OCI-LY7 (cell line): ENCODE data around the gene TOM1L2. TPM values are rescaled to one million over a fixed set of nuclear protein-coding genes. Genes with fewer than 3 reads are reported as not detected.

Source experiments
- BruUV-seq: library from RNA; stranded (reverse); fragments of 400-500 nt; replicated peaks from 2 replicates; lab custom pipeline; 2021; lab: Mats Ljungman, UMichigan
- CTCF ChIA-PET: fragments of 300-600 bp; sonication (Branson Sonifier 250); formaldehyde crosslinking; loops from one replicate; lab custom pipeline; 2022; ENCODE audit warnings: antibody characterized with exemption; ENCODE audit not compliant: unreplicated experiment; lab: Charles Lee
- POLR2A ChIA-PET: fragments of 300-600 bp; sonication (Branson Sonifier 250); formaldehyde crosslinking; loops from one replicate; lab custom pipeline; 2022; ENCODE audit warnings: antibody characterized with exemption; lab: Charles Lee
- DNase-seq: peaks from one replicate; pipeline ENCODE4 v3.0.0-alpha.2; 2015; ENCODE audit warnings: low spot score
- H2AFZ ChIP-seq: fragments of 200-600 bp; sonication (generic), shearing (Covaris generic); 2 replicates; pipeline ENCODE4 v1.6.1; 2014; ENCODE audit warnings: mild to moderate bottlenecking, antibody characterized with exemption, low read length, moderate library complexity
- H3K27ac ChIP-seq: fragments of 200-600 bp; sonication (generic); 2 replicates; pipeline ENCODE4 v1.5.1; 2014; ENCODE audit warnings: mixed run types, low read depth, mild to moderate bottlenecking, moderate library complexity, low read length, inconsistent platforms; ENCODE audit not compliant: poor library complexity, severe bottlenecking
- H3K36me3 ChIP-seq: fragments of 200-600 bp; sonication (generic); 2 replicates; pipeline ENCODE4 v1.6.1; 2014; ENCODE audit warnings: mild to moderate bottlenecking, antibody characterized with exemption, low read length, moderate library complexity, mixed read lengths; ENCODE audit not compliant: insufficient read depth
- H3K4me1 ChIP-seq: fragments of 200-600 bp; sonication (generic); 2 replicates; pipeline ENCODE4 v1.5.1; 2014; ENCODE audit warnings: mild to moderate bottlenecking, low read length; ENCODE audit not compliant: insufficient read depth, poor library complexity, severe bottlenecking
- H3K4me2 ChIP-seq: fragments of 200-600 bp; sonication (generic); 2 replicates; pipeline ENCODE4 v1.6.1; 2014; ENCODE audit warnings: mild to moderate bottlenecking, low read length
- H3K4me3 ChIP-seq: fragments of 200-600 bp; sonication (generic); 2 replicates; pipeline ENCODE4 v1.5.1; 2014; ENCODE audit warnings: mild to moderate bottlenecking, low read depth, low read length; ENCODE audit not compliant: poor library complexity, severe bottlenecking
- H3K79me2 ChIP-seq: fragments of 200-600 bp; sonication (generic); 2 replicates; pipeline ENCODE4 v1.6.1; 2016; ENCODE audit warnings: low read depth, mild to moderate bottlenecking, low read length, moderate library complexity, mixed read lengths; ENCODE audit not compliant: insufficient read depth
- H3K9me2 ChIP-seq: fragments of 200-600 bp; sonication (generic); 2 replicates; pipeline ENCODE4 v1.6.1; 2016; ENCODE audit warnings: mild to moderate bottlenecking, low read length, mixed read lengths; ENCODE audit not compliant: insufficient read depth
- H3K9me3 ChIP-seq: fragments of 200-600 bp; sonication (generic); 2 replicates; pipeline ENCODE4 v1.6.1; 2014; ENCODE audit warnings: mild to moderate bottlenecking, mixed run types, low read length, mixed read lengths
- H4K20me1 ChIP-seq: fragments of 200-600 bp; sonication (generic); 2 replicates; pipeline ENCODE4 v1.6.1; 2014; ENCODE audit warnings: mild to moderate bottlenecking, antibody characterized with exemption, low read length, moderate library complexity, mixed read lengths; ENCODE audit not compliant: insufficient read depth
- EZH2phosphoT487 ChIP-seq: fragments of 200-600 bp; sonication (generic); IDR thresholded peaks from 2 replicates; pipeline ENCODE4 v1.6.1; 2018; ENCODE audit warnings: low read depth, borderline replicate concordance, mild to moderate bottlenecking, mixed run types, antibody characterized with exemption, low read length, moderate library complexity, mixed read lengths
- intact Hi-C: fragments of 100-400 bp; cut with micrococcal nuclease; formaldehyde crosslinking; loops from one replicate; pipeline ENCODE4 v1.10.0; 2022; ENCODE audit not compliant: unreplicated experiment
- total RNA-seq, 2 experiments: library from RNA; depleted of rRNA in 1 of 2; stranded (reverse); fragments of >200 nt in 1 of 2; shearing (Covaris generic) in 1 of 2; gene quantifications; 2 replicates each; pipeline ENCODE4 v1.2.3, GENCODE V29; 2014 to 2022
- TF ChIP-seq, protein P1 (sequence below): fragments of 200-600 bp; sonication (generic); conservative IDR thresholded peaks from 2 replicates; pipeline ENCODE4 v1.5.1; 2014; ENCODE audit warnings: mild to moderate bottlenecking, antibody characterized with exemption, low read length, moderate library complexity, mixed read lengths

TOM1L2 gene
- total RNA-seq, 2 experiments from 2014 or later = 4.9 to 14.3 TPM

DNA sequence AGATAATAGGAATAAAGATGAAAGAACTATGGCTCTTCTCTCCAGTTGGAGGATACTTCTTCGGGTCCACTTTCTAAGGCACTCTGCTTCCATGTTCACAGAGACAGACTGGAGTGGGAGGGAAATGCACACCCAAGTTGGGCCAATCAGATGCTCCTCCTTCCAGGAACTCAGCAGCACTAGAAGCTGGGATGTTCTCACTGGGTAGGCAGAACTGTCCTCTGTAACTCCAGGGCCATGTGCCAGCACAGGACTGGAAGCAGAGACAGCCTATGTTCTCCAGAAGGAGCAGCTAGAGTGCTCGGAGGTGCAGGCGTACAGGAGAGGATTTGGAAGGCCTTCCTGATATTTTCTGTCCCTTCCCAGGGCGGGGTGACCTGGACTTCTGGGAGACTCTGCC, 85.5 kb downstream of the TOM1L2 start:
- TF ChIP-seq, protein P1, sequence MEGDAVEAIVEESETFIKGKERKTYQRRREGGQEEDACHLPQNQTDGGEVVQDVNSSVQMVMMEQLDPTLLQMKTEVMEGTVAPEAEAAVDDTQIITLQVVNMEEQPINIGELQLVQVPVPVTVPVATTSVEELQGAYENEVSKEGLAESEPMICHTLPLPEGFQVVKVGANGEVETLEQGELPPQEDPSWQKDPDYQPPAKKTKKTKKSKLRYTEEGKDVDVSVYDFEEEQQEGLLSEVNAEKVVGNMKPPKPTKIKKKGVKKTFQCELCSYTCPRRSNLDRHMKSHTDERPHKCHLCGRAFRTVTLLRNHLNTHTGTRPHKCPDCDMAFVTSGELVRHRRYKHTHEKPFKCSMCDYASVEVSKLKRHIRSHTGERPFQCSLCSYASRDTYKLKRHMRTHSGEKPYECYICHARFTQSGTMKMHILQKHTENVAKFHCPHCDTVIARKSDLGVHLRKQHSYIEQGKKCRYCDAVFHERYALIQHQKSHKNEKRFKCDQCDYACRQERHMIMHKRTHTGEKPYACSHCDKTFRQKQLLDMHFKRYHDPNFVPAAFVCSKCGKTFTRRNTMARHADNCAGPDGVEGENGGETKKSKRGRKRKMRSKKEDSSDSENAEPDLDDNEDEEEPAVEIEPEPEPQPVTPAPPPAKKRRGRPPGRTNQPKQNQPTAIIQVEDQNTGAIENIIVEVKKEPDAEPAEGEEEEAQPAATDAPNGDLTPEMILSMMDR = no peak
- TF ChIP-seq EZH2phosphoT487 = no peak
- Histone ChIP-seq H3K9me3 (no peaks in the 10 kb centered on the region), H2AFZ (no peak overlapping the region), H3K4me2 (no peak overlapping the region), H3K27ac (no peak overlapping the region), H3K4me3 (no peak overlapping the region), H3K36me3 (no peaks in the 10 kb centered on the region), H3K79me2 (no peaks in the 10 kb centered on the region), H3K4me1 (peaks cover 7% of the 10 kb centered on the region), H3K9me2 (no peaks in the 10 kb centered on the region), H4K20me1 (no peaks in the 10 kb centered on the region)
- intact Hi-C loops = no loop called here
- CTCF ChIA-PET = no interaction called here
- no TSS peak for BruUV-seq
- POLR2A ChIA-PET = no interaction called here
- no peak for DNase-seq

DNA sequence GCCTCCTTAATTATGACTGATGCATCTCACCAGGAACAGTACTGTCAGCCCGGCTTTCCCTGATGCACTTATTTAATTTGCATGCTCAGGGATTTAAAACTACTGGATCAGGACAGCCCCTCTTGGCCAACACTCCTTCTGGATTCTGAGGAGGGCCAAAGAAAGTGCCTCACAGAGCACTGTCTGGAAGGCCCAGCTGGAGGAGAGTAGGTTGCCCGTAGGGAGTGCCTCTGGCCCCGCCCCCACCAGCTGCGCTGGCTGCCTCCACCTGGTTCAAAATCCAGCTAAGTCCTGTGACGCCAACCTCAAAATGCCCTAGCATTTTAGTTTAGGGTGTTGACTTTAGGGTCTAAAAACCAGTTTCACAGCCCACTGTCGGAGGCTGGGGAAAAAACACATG, 86.0 kb downstream of the TOM1L2 start:
- CTCF ChIA-PET = no interaction called here
- intact Hi-C loops = no loop called here
- BruUV-seq = no TSS peak

More for the DNA sequence above, 86.0 kb downstream of the TOM1L2 start:
- Histone ChIP-seq H2AFZ (no peak overlapping the region), H3K9me3 (no peaks in the 10 kb centered on the region), H3K4me2 (no peak overlapping the region), H3K4me3 (no peak overlapping the region), H3K9me2 (no peaks in the 10 kb centered on the region), H3K27ac (no peak overlapping the region), H3K79me2 (no peaks in the 10 kb centered on the region), H4K20me1 (no peaks in the 10 kb centered on the region), H3K4me1 (peaks cover 7% of the 10 kb centered on the region), H3K36me3 (no peaks in the 10 kb centered on the region)
- TF ChIP-seq, protein P1 = no peak
- no peak for TF ChIP-seq EZH2phosphoT487
- POLR2A ChIA-PET = no interaction called here
- DNase-seq = peak; percentile 35
